Upper lobe of right lung (tissue), 1 donor: ENCODE measurements around the gene GPC3. TPM values are rescaled to one million over a fixed set of nuclear protein-coding genes. Genes with fewer than 3 reads are reported as not detected.
"Not testable (repeated sequence)": the region's sequence is repeated elsewhere in the genome, so short reads cannot be mapped to it uniquely, and the experiment has no call there.

Experiments
- ATAC-seq: fragments of 200-7000 bp; cut with Tn5 transposase; one replicate; pipeline ENCODE4 v1.9.1; 2020; ENCODE audit warnings: mild to moderate bottlenecking, moderate library complexity
- DNase-seq: peaks from one replicate; pipeline ENCODE4 v3.0.0-alpha.2; 2020
- H3K27ac ChIP-seq: fragments of 200-600 bp; one replicate; pipeline ENCODE4 v1.8.0; 2022
- H3K27me3 ChIP-seq: fragments of 200-600 bp; one replicate; pipeline ENCODE4 v1.8.0; 2022; ENCODE audit warnings: mild to moderate bottlenecking
- H3K36me3 ChIP-seq: fragments of 200-600 bp; one replicate; pipeline ENCODE4 v1.8.0; 2022
- H3K4me1 ChIP-seq: fragments of 200-600 bp; one replicate; pipeline ENCODE4 v1.8.0; 2022
- H3K4me3 ChIP-seq: fragments of 200-600 bp; one replicate; pipeline ENCODE4 v1.8.0; 2022; ENCODE audit warnings: mild to moderate bottlenecking
- H3K9me3 ChIP-seq: fragments of 200-600 bp; one replicate; pipeline ENCODE4 v1.8.0; 2022
- CTCF ChIP-seq: fragments of 200-600 bp; IDR thresholded peaks from one replicate; pipeline ENCODE4 v1.8.0; 2022; ENCODE audit warnings: antibody characterized with exemption
- intact Hi-C: fragments of 100-400 bp; cut with DNase I; formaldehyde crosslinking; loops from one replicate; pipeline ENCODE4 v1.11.0; 2022
- total RNA-seq: library from RNA; stranded (reverse); fragmentation: NEBNext Ultra II Directional; extraction: Animal tissue kit (Norgen Biotek cat#: 25700); gene quantifications from one replicate; pipeline ENCODE4 v1.2.1, GENCODE V29; 2021
- donor health status: DM: no; HTN: yes; CAD: no; lungs with severe emphysema.

GPC3 gene
- total RNA-seq, 1 donor from 2014 or later: 67.7 TPM

- intact Hi-C loops: no loop called here
- Histone ChIP-seq H3K36me3 (no peaks in the 10 kb centered on the region), H3K27me3 (no peaks in the 10 kb centered on the region), H3K27ac (no peak overlapping the region), H3K4me1 (no peaks in the 10 kb centered on the region), H3K9me3 (no peaks in the 10 kb centered on the region), H3K4me3 (no peak overlapping the region)
- ATAC-seq (no peak), DNase-seq (no peak)
- TF ChIP-seq CTCF: no peak
Observed at GRCh38 chrX:133991814-133992213, 6.4 kb upstream of the GPC3 start.

- DNase-seq, H3K27ac ChIP-seq, H3K9me3 ChIP-seq, ATAC-seq, H3K36me3 ChIP-seq, H3K4me3 ChIP-seq, H3K4me1 ChIP-seq, H3K27me3 ChIP-seq, intact Hi-C loops: not testable (repeated sequence)
Observed at GRCh38 chrX:133991057-133991456, 5.7 kb upstream of the GPC3 start.

DNA sequence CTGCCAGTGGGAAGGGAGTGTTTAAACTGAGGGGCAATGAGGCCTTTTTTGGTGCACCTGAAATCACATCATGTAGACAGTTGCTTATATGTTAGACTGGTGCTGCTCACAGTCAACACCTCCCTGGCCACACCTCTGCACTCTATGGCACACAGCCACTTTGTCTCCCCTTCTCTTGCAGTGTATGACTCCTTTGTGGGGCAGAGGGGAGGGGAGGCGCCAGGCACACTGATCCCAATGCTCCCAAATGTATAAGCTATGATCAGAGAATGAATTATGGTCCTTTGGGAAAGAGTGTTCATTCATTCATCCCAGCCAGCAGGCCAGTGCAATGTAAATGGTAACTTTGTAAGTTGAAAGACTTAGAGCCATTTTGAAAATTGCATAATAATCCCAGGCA lies 4.6 kb upstream of the GPC3 start:
- ATAC-seq (no peak), DNase-seq (no peak)
- Histone ChIP-seq H3K27me3 (no peaks in the 10 kb centered on the region), H3K4me1 (no peaks in the 10 kb centered on the region), H3K9me3 (no peaks in the 10 kb centered on the region), H3K4me3 (no peak overlapping the region), H3K27ac (no peak overlapping the region), H3K36me3 (no peaks in the 10 kb centered on the region)
- intact Hi-C loops: no loop called here
- no peak for TF ChIP-seq CTCF

- intact Hi-C loops: no loop called here
- H3K4me3 ChIP-seq: no peak overlapping the region
- TF ChIP-seq CTCF: no peak
- no peaks in the 10 kb centered on the region for H3K4me1 ChIP-seq
- ATAC-seq (no peak), DNase-seq (no peak)
- no peaks in the 10 kb centered on the region for H3K9me3 ChIP-seq
- no peaks in the 10 kb centered on the region for H3K27me3 ChIP-seq
- H3K27ac ChIP-seq: no peak overlapping the region
- H3K36me3 ChIP-seq: no peaks in the 10 kb centered on the region
Observed at GRCh38 chrX:133989490-133989889, 4.1 kb upstream of the GPC3 start.

- TF ChIP-seq CTCF: no peak
- Histone ChIP-seq H3K27me3 (no peaks in the 10 kb centered on the region), H3K27ac (no peak overlapping the region), H3K4me1 (no peaks in the 10 kb centered on the region), H3K36me3 (no peaks in the 10 kb centered on the region), H3K4me3 (no peak overlapping the region), H3K9me3 (no peaks in the 10 kb centered on the region)
- intact Hi-C loops: no loop called here
- ATAC-seq: no peak
- DNase-seq: no peak
Observed at GRCh38 chrX:133988010-133988409, 2.6 kb upstream of the GPC3 start.

DNA sequence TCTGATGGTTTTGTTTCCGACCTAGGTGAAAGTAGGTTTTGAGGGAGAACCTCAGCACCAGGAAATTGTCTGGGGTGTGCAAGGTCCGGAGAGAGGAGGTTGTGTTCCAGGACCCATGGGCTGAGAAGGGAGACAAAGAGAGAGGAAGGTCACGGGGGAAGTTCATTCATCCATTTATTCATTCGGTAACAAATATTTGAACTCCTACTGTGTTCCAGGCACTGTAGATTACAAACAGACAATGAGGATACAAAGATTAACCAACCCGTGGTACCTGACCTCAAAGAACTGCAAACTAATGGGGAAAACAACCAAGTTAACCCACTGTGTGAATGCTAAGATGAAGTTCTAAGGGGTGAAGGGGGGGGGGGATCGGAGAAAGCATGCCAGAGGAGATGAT lies 1.8 kb upstream of the GPC3 start:
- no peak overlapping the region for H3K4me3 ChIP-seq
- intact Hi-C loops: no loop called here
- H3K27ac ChIP-seq: no peak overlapping the region
- no peaks in the 10 kb centered on the region for H3K36me3 ChIP-seq
- DNase-seq (no peak), ATAC-seq (no peak)
- TF ChIP-seq CTCF: no peak
- H3K27me3 ChIP-seq: no peaks in the 10 kb centered on the region
- no peaks in the 10 kb centered on the region for H3K9me3 ChIP-seq
- no peaks in the 10 kb centered on the region for H3K4me1 ChIP-seq
